Keratinocyte (primary cell): ENCODE data around the gene SPRED3. TPM values are rescaled to one million over a fixed set of nuclear protein-coding genes. Genes with fewer than 3 reads are reported as not detected.

Experiments
- DNase-seq: peaks from one replicate; pipeline ENCODE4 v3.0.0-alpha.2; 2011; ENCODE audit warnings: low read depth, missing footprints, low spot score
- FAIRE-seq: peaks from 2 replicates; lab custom pipeline; 2011; peaks lifted over from hg19 to GRCh38; lab: Jason Lieb, UNC
- H2AFZ ChIP-seq: 2 replicates; pipeline ENCODE4 v1.6.0; 2012; ENCODE audit warnings: low read length, control low read depth, inconsistent platforms; ENCODE audit not compliant: control insufficient read depth
- H3K27ac ChIP-seq: 2 replicates; pipeline ENCODE4 v1.5.1; 2011; ENCODE audit warnings: low read length; ENCODE audit not compliant: control insufficient read depth, insufficient read depth
- H3K27me3 ChIP-seq: 3 replicates; pipeline ENCODE4 v1.6.0; 2011; ENCODE audit warnings: low read length; ENCODE audit not compliant: control insufficient read depth, insufficient read depth; ENCODE audit errors: extremely low read depth
- H3K36me3 ChIP-seq, 2 experiments: 2 replicates in 1 of 2; 3 replicates in 1 of 2; pipeline ENCODE4 v1.5.1; 2011; ENCODE audit warnings: low read length in 2 of 2, mild to moderate bottlenecking in 1 of 2; ENCODE audit not compliant: control insufficient read depth in 2 of 2, insufficient read depth in 2 of 2; ENCODE audit errors: extremely low read depth in 1 of 2
- H3K4me1 ChIP-seq: 3 replicates; pipeline ENCODE4 v1.5.1; 2011; ENCODE audit warnings: low read length; ENCODE audit not compliant: control insufficient read depth, insufficient read depth; ENCODE audit errors: extremely low read depth
- H3K4me2 ChIP-seq: 3 replicates; pipeline ENCODE4 v1.6.0; 2011; ENCODE audit warnings: low read depth, low read length; ENCODE audit not compliant: control insufficient read depth, insufficient read depth; ENCODE audit errors: extremely low read depth
- H3K4me3 ChIP-seq, 3 experiments: fragments of 200-600 bp in 1 of 3; sonication (generic) in 1 of 3; 2 replicates in 2 of 3; 3 replicates in 1 of 3; pipeline ENCODE4 v1.5.1; 2011 to 2016; ENCODE audit warnings: low read length in 3 of 3, mild to moderate bottlenecking in 3 of 3, control low read depth in 2 of 3, inconsistent platforms in 1 of 3, low read depth in 1 of 3, mixed read lengths in 1 of 3, mixed run types in 1 of 3, moderate library complexity in 1 of 3; ENCODE audit not compliant: control insufficient read depth in 2 of 3, insufficient read depth in 2 of 3; ENCODE audit errors: extremely low read depth in 1 of 3
- H3K79me2 ChIP-seq: 2 replicates; pipeline ENCODE4 v1.6.0; 2012; ENCODE audit warnings: low read length; ENCODE audit not compliant: control insufficient read depth, insufficient read depth
- H3K9ac ChIP-seq: 3 replicates; pipeline ENCODE4 v1.6.0; 2011; ENCODE audit warnings: low read length; ENCODE audit not compliant: control insufficient read depth, insufficient read depth; ENCODE audit errors: extremely low read depth
- H3K9me1 ChIP-seq: 3 replicates; pipeline ENCODE4 v1.6.0; 2011; ENCODE audit warnings: low read length; ENCODE audit not compliant: control insufficient read depth, insufficient read depth; ENCODE audit errors: extremely low read depth
- H3K9me3 ChIP-seq: 2 replicates; pipeline ENCODE4 v1.5.1; 2012; ENCODE audit warnings: low read depth, low read length; ENCODE audit not compliant: control insufficient read depth
- H4K20me1 ChIP-seq: 3 replicates; pipeline ENCODE4 v1.6.0; 2011; ENCODE audit warnings: low read length; ENCODE audit not compliant: control insufficient read depth, insufficient read depth; ENCODE audit errors: extremely low read depth
- CTCF ChIP-seq, 3 experiments: IDR thresholded peaks in 1 of 3; conservative IDR thresholded peaks in 1 of 3; optimal IDR thresholded peaks in 1 of 3; 2 replicates in 2 of 3; 3 replicates in 1 of 3; pipeline versions ENCODE3 to v1.5.1; 2011; ENCODE audit warnings: low read length in 3 of 3, mild to moderate bottlenecking in 3 of 3, moderate library complexity in 2 of 3, control low read depth in 1 of 3, inconsistent platforms in 1 of 3; ENCODE audit not compliant: insufficient read depth in 2 of 3; ENCODE audit errors: extremely low read depth in 1 of 3
- EZH2 ChIP-seq: IDR thresholded peaks from one replicate; pipeline ENCODE4 v1.6.1; 2012; ENCODE audit warnings: inconsistent platforms, mild to moderate bottlenecking, low read length, moderate library complexity
- dilution Hi-C: fragments of 300-500 bp; cut with MboI; formaldehyde crosslinking; loops from one replicate; pipeline ENCODE4 v1.7.0; 2020; ENCODE audit warnings: low sequenced_read_pairs; ENCODE audit not compliant: extremely low pct_ligation_motif_present
- polyA plus RNA-seq, 5 experiments: library from polyadenylated mRNA; depleted of rRNA in 3 of 5; stranded (reverse) in 3 of 5; stranded (forward) in 1 of 5; unstranded in 1 of 5; fragments of >200 nt; gene quantifications; 1 replicate in 1 of 5; 2 replicates in 3 of 5; 3 replicates in 1 of 5; pipeline versions ENCODE4 v1.2.1 to v1.2.3, GENCODE V29; 2011 to 2012; ENCODE audit warnings: missing spikeins in 2 of 5, low read depth in 1 of 5, low replicate concordance in 1 of 5

SPRED3 gene
- polyA plus RNA-seq, 1 donor (not counting 4 experiments of a cell fraction or from before 2014, with no cell fraction given) = 2.6 TPM

GRCh38 chr19:38417146-38417543 lies 28.6 kb downstream of the SPRED3 start:
- Histone ChIP-seq H3K4me2 (no peak overlapping the region), H3K36me3 (no peaks in the 10 kb centered on the region), H3K79me2 (no peaks in the 10 kb centered on the region), H3K9me1 (no peaks in the 10 kb centered on the region), H3K9me3 (no peaks in the 10 kb centered on the region), H3K4me1 (peaks cover 9% of the 10 kb centered on the region), H3K9ac (no peak overlapping the region), H4K20me1 (no peaks in the 10 kb centered on the region), H3K27ac (no peak overlapping the region), H3K27me3 (peaks cover 12% of the 10 kb centered on the region), H2AFZ (no peak overlapping the region), H3K4me3 (no peak overlapping the region)
- no peak for DNase-seq
- FAIRE-seq = no peak
- TF ChIP-seq EZH2 (no peak), CTCF (optimal IDR thresholded peaks at IDR 0.05 in 1 of 3, IDR thresholded peaks at IDR 0.05 in 1 of 3, conservative IDR thresholded peaks at IDR 0.05 in 1 of 3; ENCODE audit: extremely low read depth in 1 of 3, insufficient read depth in 2 of 3, low read length in 3 of 3) (no peak)
- dilution Hi-C loops = no loop called here

DNA sequence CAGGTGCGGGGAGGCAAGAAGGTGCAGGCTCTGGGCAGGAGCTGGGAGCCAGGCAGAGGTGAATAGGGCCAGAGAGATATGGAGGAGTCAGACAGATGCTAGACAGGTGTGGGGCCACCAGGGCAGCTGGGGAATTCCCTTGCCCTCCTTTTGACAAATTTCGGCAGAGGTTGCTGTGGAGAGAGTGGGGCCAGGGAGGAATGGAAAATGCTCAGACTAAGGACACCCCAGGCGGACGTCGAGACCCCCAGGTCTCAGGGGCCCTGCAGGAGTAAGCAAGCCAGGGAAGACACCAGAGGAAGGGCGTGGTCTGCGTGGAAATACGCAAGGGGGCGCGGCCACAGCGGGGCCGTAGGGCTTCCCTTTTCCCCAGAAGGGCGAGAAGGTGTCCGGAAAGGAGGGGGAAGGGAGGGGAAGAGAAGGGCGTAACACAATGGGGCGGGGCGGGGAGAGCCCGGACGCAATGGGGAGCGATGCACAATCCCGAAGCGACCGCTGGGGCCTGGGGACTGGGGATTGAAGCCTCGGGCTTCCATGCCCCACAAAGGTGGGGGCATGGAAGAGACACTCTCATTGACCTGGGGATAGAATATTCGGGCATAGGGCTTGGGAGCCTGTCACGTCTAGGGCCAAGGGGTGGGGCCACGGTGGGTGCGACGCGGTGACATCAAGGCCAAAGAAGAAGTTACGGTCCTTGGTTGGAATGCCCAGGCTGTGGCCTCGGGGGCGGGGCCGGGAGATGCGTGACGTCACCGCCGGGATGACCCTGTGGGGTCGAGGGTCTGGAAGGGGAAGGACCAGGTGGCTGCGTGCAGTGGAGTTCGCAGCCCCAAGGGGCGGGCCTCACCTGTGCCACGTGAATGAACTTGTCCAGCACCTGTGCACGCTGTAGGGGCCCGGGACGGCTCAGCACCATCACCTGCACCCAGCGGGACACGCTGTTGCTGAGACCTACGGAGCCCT lies 29.3 kb downstream of the SPRED3 start:
- peaks cover 9% of the 10 kb centered on the region for H3K4me1 ChIP-seq
- H3K4me2 ChIP-seq = peak overlapping the region; percentile 77
- H3K36me3 ChIP-seq = no peaks in the 10 kb centered on the region
- H3K9ac ChIP-seq = no peak overlapping the region
- FAIRE-seq = no peak
- H3K9me1 ChIP-seq = no peaks in the 10 kb centered on the region
- DNase-seq = peak; percentile 28
- peak overlapping the region; percentile 24 to 48 (median 46) for H3K4me3 ChIP-seq
- dilution Hi-C loops = no loop called here
- peak overlapping the region; percentile 30 for H2AFZ ChIP-seq
- peaks cover 13% of the 10 kb centered on the region for H3K27me3 ChIP-seq
- TF ChIP-seq EZH2 = no peak
- peak in 1 of 3 experiments; percentile 2 for TF ChIP-seq CTCF (optimal IDR thresholded peaks at IDR 0.05 in 1 of 3, IDR thresholded peaks at IDR 0.05 in 1 of 3, conservative IDR thresholded peaks at IDR 0.05 in 1 of 3; ENCODE audit: extremely low read depth in 1 of 3, insufficient read depth in 2 of 3, low read length in 3 of 3)
- H4K20me1 ChIP-seq = no peaks in the 10 kb centered on the region
- H3K9me3 ChIP-seq = no peaks in the 10 kb centered on the region
- no peak overlapping the region for H3K27ac ChIP-seq
- no peaks in the 10 kb centered on the region for H3K79me2 ChIP-seq
